ENCODE results near the gene HSPA12A.

The HSPA12A gene

GRCh38 chr10:116689744-116690143 lies 52.6 kb downstream of the HSPA12A start:
- H3K9me3 ChIP-seq, result no peaks in the 10 kb centered on the region
- H3K27me3 ChIP-seq, result no peaks in the 10 kb centered on the region
- no peak overlapping the region for H3K27ac ChIP-seq
- H3K36me3 ChIP-seq, result no peaks in the 10 kb centered on the region
- TF ChIP-seq, protein P1, sequence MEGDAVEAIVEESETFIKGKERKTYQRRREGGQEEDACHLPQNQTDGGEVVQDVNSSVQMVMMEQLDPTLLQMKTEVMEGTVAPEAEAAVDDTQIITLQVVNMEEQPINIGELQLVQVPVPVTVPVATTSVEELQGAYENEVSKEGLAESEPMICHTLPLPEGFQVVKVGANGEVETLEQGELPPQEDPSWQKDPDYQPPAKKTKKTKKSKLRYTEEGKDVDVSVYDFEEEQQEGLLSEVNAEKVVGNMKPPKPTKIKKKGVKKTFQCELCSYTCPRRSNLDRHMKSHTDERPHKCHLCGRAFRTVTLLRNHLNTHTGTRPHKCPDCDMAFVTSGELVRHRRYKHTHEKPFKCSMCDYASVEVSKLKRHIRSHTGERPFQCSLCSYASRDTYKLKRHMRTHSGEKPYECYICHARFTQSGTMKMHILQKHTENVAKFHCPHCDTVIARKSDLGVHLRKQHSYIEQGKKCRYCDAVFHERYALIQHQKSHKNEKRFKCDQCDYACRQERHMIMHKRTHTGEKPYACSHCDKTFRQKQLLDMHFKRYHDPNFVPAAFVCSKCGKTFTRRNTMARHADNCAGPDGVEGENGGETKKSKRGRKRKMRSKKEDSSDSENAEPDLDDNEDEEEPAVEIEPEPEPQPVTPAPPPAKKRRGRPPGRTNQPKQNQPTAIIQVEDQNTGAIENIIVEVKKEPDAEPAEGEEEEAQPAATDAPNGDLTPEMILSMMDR (IDR thresholded peaks at IDR 0.05), result no peak
- DNase-seq, result no peak
- no peak overlapping the region for H3K4me3 ChIP-seq
- peaks cover 0 to 49% (median 31%) of the 10 kb centered on the region in 4 donors for H3K4me1 ChIP-seq
- intact Hi-C loops (cut with DNase I; ENCODE audit: low total_unique reads), result no loop called here

DNA sequence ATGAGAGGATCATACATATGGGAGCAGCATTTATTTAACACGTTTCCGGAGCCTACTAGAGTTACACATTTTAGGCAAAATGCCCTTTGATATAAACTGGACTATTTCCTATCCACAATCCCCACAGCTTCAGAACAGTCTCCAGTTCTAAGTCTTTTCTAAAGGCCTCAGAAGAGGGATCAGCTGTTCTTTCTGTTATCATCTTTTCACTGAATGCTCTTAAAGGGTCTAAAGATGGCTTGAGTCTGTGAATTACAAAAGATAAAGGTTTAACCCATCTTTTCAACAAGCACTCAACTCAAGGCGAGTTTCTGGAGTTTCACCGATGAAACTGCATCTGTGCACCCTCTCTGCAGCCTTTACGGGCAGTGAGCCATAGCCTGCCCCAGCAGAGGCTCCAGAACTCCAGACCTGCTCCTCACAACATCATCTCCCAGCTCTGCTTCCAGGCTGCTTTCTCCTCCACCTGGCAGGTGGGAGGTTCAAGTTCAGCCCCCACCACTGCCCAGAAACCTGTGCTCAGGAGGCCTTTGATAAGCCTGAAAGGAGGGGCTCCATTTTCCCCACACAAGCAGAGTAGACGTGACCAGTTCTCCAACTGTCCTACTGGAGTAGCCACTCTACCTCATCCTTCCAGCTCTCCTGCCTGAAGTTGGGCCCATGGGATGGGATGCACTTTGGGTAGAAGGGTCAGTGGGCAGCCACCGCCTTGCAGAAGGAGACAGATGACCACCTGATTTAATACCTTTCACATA lies 53.4 kb downstream of the HSPA12A start:
- no peaks in the 10 kb centered on the region for H3K27me3 ChIP-seq
- no peak for DNase-seq
- intact Hi-C loops (cut with DNase I; ENCODE audit: low total_unique reads), result no loop called here
- H3K4me3 ChIP-seq, result no peak overlapping the region
- no peaks in the 10 kb centered on the region for H3K36me3 ChIP-seq
- TF ChIP-seq, protein P1 (IDR thresholded peaks at IDR 0.05), result no peak
- H3K4me1 ChIP-seq, result peaks cover 0 to 45% (median 31%) of the 10 kb centered on the region in 4 donors
- peak overlapping the region in 1 of 2 donors; percentile 47 for H3K27ac ChIP-seq
- H3K9me3 ChIP-seq, result no peaks in the 10 kb centered on the region

DNA sequence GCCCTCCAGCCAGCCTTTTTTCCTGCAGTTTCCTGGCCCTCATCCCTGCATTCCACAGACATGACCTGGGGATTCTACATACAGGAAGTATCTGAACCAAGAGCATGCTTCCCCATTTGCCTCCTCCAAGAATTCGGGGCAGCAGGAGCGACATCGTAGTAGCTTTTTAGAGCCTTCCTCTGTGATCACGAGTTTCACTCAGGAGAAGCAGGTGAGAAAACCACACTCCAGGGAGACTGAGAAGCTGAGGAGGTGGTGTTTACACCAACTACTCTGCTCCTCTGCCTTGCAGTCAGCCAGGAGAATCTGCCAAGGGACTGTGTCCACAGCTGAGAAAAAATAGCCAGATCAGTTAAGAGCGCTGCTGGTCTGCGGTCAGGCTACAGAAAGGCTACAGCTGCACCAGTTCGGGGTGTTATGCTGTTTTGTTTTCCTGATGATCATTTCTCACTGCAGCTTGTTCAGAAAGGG lies 54.1 kb downstream of the HSPA12A start:
- H3K9me3 ChIP-seq, result no peaks in the 10 kb centered on the region
- intact Hi-C loops (cut with DNase I; ENCODE audit: low total_unique reads), result no loop called here
- no peaks in the 10 kb centered on the region for H3K36me3 ChIP-seq
- peaks cover 0 to 45% (median 31%) of the 10 kb centered on the region in 4 donors for H3K4me1 ChIP-seq
- H3K27me3 ChIP-seq, result no peaks in the 10 kb centered on the region
- H3K27ac ChIP-seq, result peak overlapping the region in 1 of 2 donors; percentile 47
- TF ChIP-seq, protein P1 (IDR thresholded peaks at IDR 0.05), result no peak
- peak in 1 of 2 donors; percentile 36 for DNase-seq
- H3K4me3 ChIP-seq, result no peak overlapping the region

- no peak overlapping the region for H3K27ac ChIP-seq
- no peaks in the 10 kb centered on the region for H3K9me3 ChIP-seq
- intact Hi-C loops (cut with DNase I; ENCODE audit: low total_unique reads), result no loop called here
- TF ChIP-seq, protein P1 (IDR thresholded peaks at IDR 0.05), result no peak
- no peak overlapping the region for H3K4me3 ChIP-seq
- no peak for DNase-seq
- peaks cover 0 to 45% (median 31%) of the 10 kb centered on the region in 4 donors for H3K4me1 ChIP-seq
- no peaks in the 10 kb centered on the region for H3K36me3 ChIP-seq
- no peaks in the 10 kb centered on the region for H3K27me3 ChIP-seq
Observed at GRCh38 chr10:116687633-116688032, 54.7 kb downstream of the HSPA12A start.

- Histone ChIP-seq H3K27me3 (no peaks in the 10 kb centered on the region), H3K36me3 (no peaks in the 10 kb centered on the region), H3K4me3 (no peak overlapping the region), H3K9me3 (no peaks in the 10 kb centered on the region), H3K27ac (no peak overlapping the region), H3K4me1 (peaks cover 0 to 44% (median 31%) of the 10 kb centered on the region in 4 donors)
- DNase-seq, result no peak
- TF ChIP-seq, protein P1 (IDR thresholded peaks at IDR 0.05), result no peak
- intact Hi-C loops (cut with DNase I; ENCODE audit: low total_unique reads), result no loop called here
Observed at GRCh38 chr10:116686632-116687031, 55.7 kb downstream of the HSPA12A start.
